Tibial nerve (tissue), 4 donors: ENCODE measurements around the gene ZSWIM6. TPM values are rescaled to one million over a fixed set of nuclear protein-coding genes. Genes with fewer than 3 reads are reported as not detected.

Source experiments
- DNase-seq, 2 donors: peaks; one replicate each; pipeline ENCODE4 v3.0.0-alpha.2; 2019; ENCODE audit warnings: low spot score in 2 of 2
- H3K27ac ChIP-seq, 4 donors: fragments of 200-600 bp; sonication (generic) in 3 of 4; one replicate each; pipeline ENCODE4 v1.5.1; 2017 to 2019; ENCODE audit warnings: mild to moderate bottlenecking in 1 of 4
- H3K27me3 ChIP-seq, 2 donors: fragments of 200-600 bp; sonication (generic) in 1 of 2; one replicate each; pipeline versions ENCODE4 v1.5.1 to v1.6.0; 2017 to 2019
- H3K36me3 ChIP-seq, 3 donors: fragments of 200-600 bp; sonication (generic); one replicate each; pipeline ENCODE4 v1.5.1; 2018 to 2019
- H3K4me1 ChIP-seq, 4 donors: fragments of 200-600 bp; sonication (generic) in 3 of 4; one replicate each; pipeline ENCODE4 v1.5.1; 2017 to 2019
- H3K4me3 ChIP-seq, 4 donors: fragments of 200-600 bp; sonication (generic) in 3 of 4; one replicate each; pipeline ENCODE4 v1.5.1; 2017 to 2019; ENCODE audit warnings: mild to moderate bottlenecking in 1 of 4, moderate library complexity in 1 of 4
- H3K9me3 ChIP-seq, 4 donors: fragments of 200-600 bp; sonication (generic) in 3 of 4; one replicate each; pipeline ENCODE4 v1.5.1; 2017 to 2019
- EP300 ChIP-seq, 2 donors: sonication (generic); formaldehyde crosslinking; IDR thresholded peaks; one replicate each; pipeline ENCODE4 v1.6.1; 2017; ENCODE audit warnings: antibody characterized with exemption in 2 of 2, mild to moderate bottlenecking in 1 of 2
- POLR2A ChIP-seq, 2 donors: fragments of 450-650 bp; IDR thresholded peaks; one replicate each; pipeline ENCODE4 v1.6.1; 2017; ENCODE audit warnings: antibody characterized with exemption in 2 of 2, mild to moderate bottlenecking in 2 of 2, moderate library complexity in 2 of 2
- whole genome bisulfite sequencing, 2 donors: methylation state at CpG; one replicate each; pipeline ENCODE4 v1.1.5; 2018; 5-methylcytosine and 5-hydroxymethylcytosine counted together
- total RNA-seq, 4 donors: library from RNA; depleted of rRNA; stranded (reverse); fragments of >200 nt; gene quantifications; one replicate each; pipeline ENCODE4 v1.1.0, GENCODE V29; 2016
- TF ChIP-seq, protein P1 (sequence below), 5 experiments: fragments of 200-600 bp in 3 of 5; fragments of 450-650 bp in 2 of 5; sonication (generic) in 3 of 5; IDR thresholded peaks; one replicate each; pipeline ENCODE4 v1.5.1; 2016 to 2019; ENCODE audit warnings: antibody characterized with exemption in 5 of 5, mild to moderate bottlenecking in 3 of 5, moderate library complexity in 2 of 5

ZSWIM6 gene
- total RNA-seq, 4 donors from 2014 or later, result 10.6 to 15.5 (median 13.7) TPM

DNA sequence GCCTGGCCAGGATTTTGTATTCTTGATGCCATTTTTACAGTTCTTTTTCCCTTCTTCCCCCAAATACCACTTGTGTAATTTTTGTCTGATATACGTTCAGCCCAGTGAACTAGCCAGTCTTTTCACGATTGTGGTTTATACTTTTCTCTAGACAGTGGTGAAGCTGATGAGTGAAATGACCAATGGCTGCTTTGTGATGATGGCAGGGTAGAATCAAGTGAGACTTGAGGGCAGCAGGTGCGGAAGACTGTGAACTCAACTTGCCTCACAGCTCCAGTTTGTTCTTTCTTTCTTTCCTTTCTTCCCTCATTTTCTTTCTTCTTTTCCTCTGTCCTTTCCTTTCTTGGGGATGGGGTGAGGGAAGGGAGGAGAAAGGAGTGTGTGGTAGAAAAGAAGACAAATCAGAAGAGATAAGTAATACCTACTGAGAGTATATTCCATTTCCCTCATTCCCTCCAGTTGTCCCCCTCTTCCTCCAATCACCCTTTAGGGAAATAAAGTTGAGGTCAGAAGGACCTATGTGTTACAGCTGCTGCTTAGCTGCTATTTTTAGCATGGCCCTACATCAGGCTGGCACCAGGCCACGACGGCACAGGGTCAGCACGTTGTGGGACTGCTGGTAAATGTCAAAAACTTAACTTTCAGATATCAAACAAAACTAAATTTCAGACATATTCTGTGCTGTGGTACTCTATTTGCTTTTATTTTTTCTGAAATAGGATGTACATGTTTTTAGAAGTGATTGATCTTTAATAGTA lies 12.3 kb downstream of the ZSWIM6 start:
- 37 to 45% methylated on average over 6 of the region's 6 CpGs for WGBS, 2 donors
- no peaks in the 10 kb centered on the region for H3K36me3 ChIP-seq
- no peak overlapping the region for H3K4me3 ChIP-seq
- no peaks in the 10 kb centered on the region for H3K27me3 ChIP-seq
- H3K9me3 ChIP-seq, result no peaks in the 10 kb centered on the region
- peaks cover 0 to 88% (median 20%) of the 10 kb centered on the region in 4 donors for H3K4me1 ChIP-seq
- TF ChIP-seq POLR2A (IDR thresholded peaks at IDR 0.05), result no peak
- peak overlapping the region in 2 of 4 donors; percentile 23 to 42 for H3K27ac ChIP-seq
- DNase-seq, result no peak

- no peak for TF ChIP-seq POLR2A (IDR thresholded peaks at IDR 0.05)
- TF ChIP-seq, protein P1, sequence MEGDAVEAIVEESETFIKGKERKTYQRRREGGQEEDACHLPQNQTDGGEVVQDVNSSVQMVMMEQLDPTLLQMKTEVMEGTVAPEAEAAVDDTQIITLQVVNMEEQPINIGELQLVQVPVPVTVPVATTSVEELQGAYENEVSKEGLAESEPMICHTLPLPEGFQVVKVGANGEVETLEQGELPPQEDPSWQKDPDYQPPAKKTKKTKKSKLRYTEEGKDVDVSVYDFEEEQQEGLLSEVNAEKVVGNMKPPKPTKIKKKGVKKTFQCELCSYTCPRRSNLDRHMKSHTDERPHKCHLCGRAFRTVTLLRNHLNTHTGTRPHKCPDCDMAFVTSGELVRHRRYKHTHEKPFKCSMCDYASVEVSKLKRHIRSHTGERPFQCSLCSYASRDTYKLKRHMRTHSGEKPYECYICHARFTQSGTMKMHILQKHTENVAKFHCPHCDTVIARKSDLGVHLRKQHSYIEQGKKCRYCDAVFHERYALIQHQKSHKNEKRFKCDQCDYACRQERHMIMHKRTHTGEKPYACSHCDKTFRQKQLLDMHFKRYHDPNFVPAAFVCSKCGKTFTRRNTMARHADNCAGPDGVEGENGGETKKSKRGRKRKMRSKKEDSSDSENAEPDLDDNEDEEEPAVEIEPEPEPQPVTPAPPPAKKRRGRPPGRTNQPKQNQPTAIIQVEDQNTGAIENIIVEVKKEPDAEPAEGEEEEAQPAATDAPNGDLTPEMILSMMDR (IDR thresholded peaks at IDR 0.05), result no peak
- TF ChIP-seq EP300 (IDR thresholded peaks at IDR 0.05), result no peak
- H3K4me1 ChIP-seq, result peaks cover 0 to 92% (median 19%) of the 10 kb centered on the region in 4 donors
- no peak for DNase-seq
Observed at GRCh38 chr5:61346511-61346910, 14.5 kb downstream of the ZSWIM6 start.

DNA sequence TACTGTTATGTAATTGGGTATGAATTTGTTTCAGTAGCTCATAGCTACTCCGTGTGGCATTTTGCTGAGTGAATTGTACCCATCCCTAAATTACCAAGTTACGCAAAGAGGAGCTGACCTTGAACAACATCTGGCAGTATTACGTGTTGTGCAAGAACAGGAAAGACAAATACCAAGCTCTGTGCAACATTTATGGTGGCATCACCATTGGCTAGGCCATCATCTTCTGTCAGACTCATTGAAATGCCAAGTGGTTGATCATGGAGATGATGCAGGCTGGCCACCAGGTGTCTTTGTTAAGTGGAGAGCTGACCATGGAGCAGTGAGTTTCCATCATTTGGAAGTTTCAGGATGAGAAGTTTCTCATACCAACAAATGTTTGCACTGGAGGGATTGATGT lies 15.0 kb downstream of the ZSWIM6 start:
- no peaks in the 10 kb centered on the region for H3K36me3 ChIP-seq
- no peaks in the 10 kb centered on the region for H3K27me3 ChIP-seq
- no peak overlapping the region for H3K4me3 ChIP-seq
- no peak for DNase-seq
- 49 to 58% methylated on average over 3 of the region's 3 CpGs for WGBS, 2 donors
- H3K9me3 ChIP-seq, result no peaks in the 10 kb centered on the region
- peaks cover 0 to 94% (median 22%) of the 10 kb centered on the region in 4 donors for H3K4me1 ChIP-seq
- TF ChIP-seq, protein P1 (IDR thresholded peaks at IDR 0.05), result no peak
- peak in 1 of 2 donors; percentile 25 for TF ChIP-seq EP300 (IDR thresholded peaks at IDR 0.05)
- TF ChIP-seq POLR2A (IDR thresholded peaks at IDR 0.05), result no peak
- peak overlapping the region in 1 of 4 donors; percentile 17 for H3K27ac ChIP-seq

More at GRCh38 chr5:61346511-61346910, 14.5 kb downstream of the ZSWIM6 start:
- 42 to 49% methylated on average over 2 of the region's 2 CpGs for WGBS, 2 donors
- Histone ChIP-seq H3K27me3 (no peaks in the 10 kb centered on the region), H3K9me3 (no peaks in the 10 kb centered on the region), H3K27ac (peak overlapping the region in 1 of 4 donors; percentile 17), H3K4me3 (no peak overlapping the region), H3K36me3 (no peaks in the 10 kb centered on the region)

- H3K27me3 ChIP-seq, result no peaks in the 10 kb centered on the region
- H3K4me3 ChIP-seq, result no peak overlapping the region
- peaks cover 0 to 94% (median 21%) of the 10 kb centered on the region in 4 donors for H3K4me1 ChIP-seq
- TF ChIP-seq, protein P1 (IDR thresholded peaks at IDR 0.05), result no peak
- TF ChIP-seq POLR2A (IDR thresholded peaks at IDR 0.05) (no peak), EP300 (IDR thresholded peaks at IDR 0.05) (no peak)
- peak overlapping the region in 1 of 4 donors; percentile 8 for H3K27ac ChIP-seq
- H3K36me3 ChIP-seq, result no peaks in the 10 kb centered on the region
- no peak for DNase-seq
- no peaks in the 10 kb centered on the region for H3K9me3 ChIP-seq
- 37 to 46% methylated on average over 2 of the region's 2 CpGs for WGBS, 2 donors
Observed at GRCh38 chr5:61348447-61348846, 16.4 kb downstream of the ZSWIM6 start.

DNA sequence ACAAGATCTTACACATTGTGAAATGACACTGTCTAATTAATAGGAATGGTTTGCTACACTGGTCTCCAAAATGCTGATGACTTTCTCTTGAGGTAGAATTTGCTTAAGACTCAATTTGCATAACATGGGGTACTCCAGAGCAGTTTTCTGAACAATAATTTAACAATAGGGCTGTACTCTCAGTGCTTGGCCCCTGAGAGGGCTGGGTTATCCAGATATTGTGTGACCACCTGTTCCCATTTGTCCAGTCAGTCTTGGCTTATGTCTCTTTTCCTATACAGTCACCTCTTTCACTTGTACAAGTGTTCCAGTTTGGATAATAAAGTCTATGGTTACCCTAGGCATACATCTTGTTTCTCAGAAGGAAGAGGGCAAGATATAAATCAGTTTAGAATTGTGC lies 17.9 kb downstream of the ZSWIM6 start:
- Histone ChIP-seq H3K36me3 (no peaks in the 10 kb centered on the region), H3K9me3 (no peaks in the 10 kb centered on the region), H3K27ac (peak overlapping the region in 1 of 4 donors; percentile 17), H3K4me3 (no peak overlapping the region), H3K27me3 (no peaks in the 10 kb centered on the region), H3K4me1 (peaks cover 0 to 86% (median 23%) of the 10 kb centered on the region in 4 donors)
- DNase-seq, result no peak
- TF ChIP-seq, protein P1 (IDR thresholded peaks at IDR 0.05), result no peak
- TF ChIP-seq EP300 (IDR thresholded peaks at IDR 0.05), result no peak
- TF ChIP-seq POLR2A (IDR thresholded peaks at IDR 0.05), result no peak
